ENCODE measurements around the gene MUC2.

DNA sequence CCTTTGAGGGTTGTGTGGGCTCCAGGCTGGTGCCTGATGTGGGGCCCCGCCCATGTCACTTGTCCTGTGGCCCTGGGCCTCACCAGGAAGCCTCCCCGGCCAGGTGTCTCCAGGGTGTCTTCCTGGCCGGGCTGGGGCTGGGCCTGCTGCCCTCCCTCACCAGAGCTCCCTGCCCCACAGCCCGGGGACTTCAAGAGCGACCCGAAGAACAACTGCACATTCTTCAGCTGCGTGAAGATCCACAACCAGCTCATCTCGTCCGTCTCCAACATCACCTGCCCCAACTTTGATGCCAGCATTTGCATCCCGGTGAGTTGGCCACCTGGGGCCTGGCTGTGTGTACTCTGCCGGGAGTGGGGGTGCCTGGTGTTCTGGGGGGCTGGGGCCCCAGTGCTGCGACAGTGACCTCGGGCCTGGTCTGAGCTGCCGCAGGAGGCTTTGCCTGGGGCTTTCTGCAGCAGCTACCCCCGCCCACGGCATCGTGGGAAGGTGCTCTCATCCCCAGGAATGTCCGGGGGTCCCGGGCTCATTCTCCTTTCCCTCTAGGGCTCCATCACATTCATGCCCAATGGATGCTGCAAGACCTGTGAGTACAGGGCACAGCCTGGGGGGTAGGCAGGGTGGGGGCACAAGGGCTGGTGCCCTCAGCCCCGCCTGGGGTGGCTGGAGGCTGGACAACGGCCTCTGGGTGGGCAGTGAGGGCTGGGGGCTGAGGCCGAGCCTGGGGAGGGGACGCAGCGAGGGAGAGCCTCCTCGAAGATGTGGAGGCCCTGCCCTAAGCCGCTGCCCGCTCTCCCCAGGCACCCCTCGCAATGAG is 34.6 kb downstream of the MUC2 start:
- TF ChIP-seq POLR2AphosphoS5 (IDR thresholded peaks at IDR 0.05; ENCODE audit: borderline replicate concordance, low read depth, low read length): no peak
- no peak for TF ChIP-seq EZH2 (IDR thresholded peaks at IDR 0.05)

All from SK-N-MC (cell line).